Stimulated activated CD4-positive, alpha-beta T cell treated with anti-CD3 and anti-CD28 coated beads, Interleukin-15, amount 100 ng/mL, for 48 hours (primary cell): ENCODE results near the gene COL5A1.

Source experiments
- DNase-seq, 2 donors: peaks; one replicate each; pipeline ENCODE4 v3.0.0-alpha.2; 2020; ENCODE audit warnings: low read depth in 2 of 2

COL5A1 gene

GRCh38 chr9:134871697-134872340 lies 230.2 kb downstream of the COL5A1 start:
- DNase-seq = no peak

GRCh38 chr9:134872482-134873231 lies 231.1 kb downstream of the COL5A1 start:
- DNase-seq = no peak

- DNase-seq = no peak
Observed at GRCh38 chr9:134875371-134875770, 233.8 kb downstream of the COL5A1 start.

GRCh38 chr9:134877541-134877940 lies 235.9 kb downstream of the COL5A1 start:
- DNase-seq = no peak

- no peak for DNase-seq
Observed at GRCh38 chr9:134879664-134880483, 238.3 kb downstream of the COL5A1 start.

GRCh38 chr9:134880484-134881312 lies 239.1 kb downstream of the COL5A1 start, which contains the start of gene FCN2:
FCN2 (plus strand) TSS chr9:134880810; CDS start chr9:134880822, 12 bp downstream.
- DNase-seq = no peak

- no peak for DNase-seq
Observed at GRCh38 chr9:134881313-134881670, 239.7 kb downstream of the COL5A1 start.

- no peak for DNase-seq
Observed at GRCh38 chr9:134882204-134882785, 240.7 kb downstream of the COL5A1 start.

GRCh38 chr9:134883040-134883782 lies 241.6 kb downstream of the COL5A1 start:
- no peak for DNase-seq

GRCh38 chr9:134884492-134884891 lies 242.9 kb downstream of the COL5A1 start:
- DNase-seq = no peak

GRCh38 chr9:134885001-134885678 lies 243.5 kb downstream of the COL5A1 start:
- DNase-seq = no peak

GRCh38 chr9:134885679-134886412 lies 244.2 kb downstream of the COL5A1 start:
- no peak for DNase-seq

- DNase-seq = no peak
Observed at GRCh38 chr9:134886413-134886913, 244.9 kb downstream of the COL5A1 start.

GRCh38 chr9:134887219-134887618 lies 245.6 kb downstream of the COL5A1 start:
- no peak for DNase-seq

- DNase-seq = no peak
Observed at GRCh38 chr9:134887686-134888602, 246.3 kb downstream of the COL5A1 start.

- no peak for DNase-seq
Observed at GRCh38 chr9:134888603-134889190, 247.1 kb downstream of the COL5A1 start.

- DNase-seq = no peak
Observed at GRCh38 chr9:134889386-134890154, 248.0 kb downstream of the COL5A1 start.
